ENCODE results near the gene FAM236D.
"Not testable (repeated sequence)": the region's sequence is repeated elsewhere in the genome, so short reads cannot be mapped to it uniquely, and the experiment has no call there.

FAM236D gene
- long read RNA-seq, donor 1 = 0 reads
- long read RNA-seq, donor 2 = 0 reads
- long read RNA-seq, donor 3 = 0 reads
- long read RNA-seq, donor 4 = 0 reads
- long read RNA-seq, donor 5 = 0 reads
- long read RNA-seq, donor 6 = 0 reads
- long read RNA-seq, donor 7 = 0 reads
- long read RNA-seq, donor 8 = 0 reads

- not testable (repeated sequence) for DNase-seq
These were observed at the start of gene FAM236D for GRCh38 chrX:72808110-72808509. Gene FAM236D (minus strand): TSS chrX:72808210. CDS start chrX:72808110, 100 bp downstream.

DNA sequence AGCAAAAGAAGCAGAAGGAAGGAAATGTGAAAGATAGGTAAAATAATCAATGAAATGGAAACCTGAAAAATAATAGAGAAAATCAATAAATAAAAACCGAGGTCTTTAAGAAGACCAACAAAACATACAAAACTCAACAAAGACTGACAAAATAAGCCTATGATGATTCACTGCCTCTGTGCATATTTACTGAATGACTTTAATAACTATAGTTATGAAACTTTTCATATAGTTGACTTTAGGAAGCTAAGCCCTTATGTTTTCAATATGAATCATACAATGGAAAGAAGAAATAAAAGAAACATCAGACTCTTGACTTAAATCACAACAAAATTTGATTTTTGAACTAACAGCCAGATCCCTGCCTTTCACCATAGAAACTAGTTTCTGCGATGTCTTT lies 29.5 kb upstream of the FAM236D start:
- not testable (repeated sequence) for DNase-seq

DNA sequence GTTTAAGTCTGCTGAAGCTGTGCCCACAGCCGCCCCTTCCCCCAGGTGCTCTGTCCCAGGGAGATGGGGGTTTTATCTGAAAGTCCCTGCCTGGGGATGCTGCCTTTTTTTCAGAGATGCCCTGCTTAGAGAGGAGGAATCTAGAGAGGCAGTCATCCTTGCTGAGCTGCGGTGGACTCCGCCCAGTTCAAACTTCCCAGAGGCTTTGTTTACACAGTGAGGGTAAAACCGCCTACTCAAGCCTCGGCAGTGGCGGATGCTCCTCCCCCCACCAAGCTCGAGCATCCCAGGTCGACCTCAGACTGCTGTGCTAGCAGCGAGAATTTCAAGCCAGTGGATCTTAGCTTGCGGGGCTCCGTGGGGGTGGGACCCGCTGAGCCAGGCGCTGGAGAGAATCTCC lies 22.7 kb upstream of the FAM236D start:
- not testable (repeated sequence) for DNase-seq

- DNase-seq = not testable (repeated sequence)
These were observed 17.6 kb downstream of the FAM236D start for GRCh38 chrX:72790390-72790789.

DNA sequence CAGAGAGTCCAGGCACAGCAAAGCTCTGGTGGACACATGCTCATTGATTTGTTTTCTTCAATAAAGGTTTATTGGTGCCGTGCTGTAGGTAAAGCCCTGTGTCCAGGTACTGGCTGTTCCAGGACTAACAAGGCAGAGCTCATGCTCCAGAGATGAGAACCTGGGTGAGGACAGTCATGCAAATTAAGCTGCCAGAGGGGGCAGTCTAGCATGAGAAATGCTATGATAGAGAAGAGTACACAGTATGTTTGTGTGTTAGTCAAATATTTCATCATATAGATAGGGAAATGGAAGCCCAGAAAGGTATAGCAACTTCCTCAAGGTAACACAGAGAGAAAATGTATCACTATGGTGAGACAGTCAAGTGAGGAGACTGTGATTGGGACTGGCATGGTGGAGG lies 19.9 kb downstream of the FAM236D start:
- DNase-seq = not testable (repeated sequence)

- DNase-seq = not testable (repeated sequence)
These were observed 24.0 kb downstream of the FAM236D start for GRCh38 chrX:72783964-72784363.

GRCh38 chrX:72783365-72783936 lies 24.6 kb downstream of the FAM236D start:
- not testable (repeated sequence) for DNase-seq

- DNase-seq = not testable (repeated sequence)
These were observed 25.4 kb downstream of the FAM236D start, which contains the start of gene FAM236B for GRCh38 chrX:72782560-72782959. Gene FAM236B (minus strand): TSS chrX:72782660. CDS start chrX:72782560, 100 bp downstream.

- DNase-seq = not testable (repeated sequence)
These were observed 29.9 kb downstream of the FAM236D start for GRCh38 chrX:72778146-72778545.

GRCh38 chrX:72777467-72777790 lies 30.6 kb downstream of the FAM236D start:
- DNase-seq = not testable (repeated sequence)

DNA sequence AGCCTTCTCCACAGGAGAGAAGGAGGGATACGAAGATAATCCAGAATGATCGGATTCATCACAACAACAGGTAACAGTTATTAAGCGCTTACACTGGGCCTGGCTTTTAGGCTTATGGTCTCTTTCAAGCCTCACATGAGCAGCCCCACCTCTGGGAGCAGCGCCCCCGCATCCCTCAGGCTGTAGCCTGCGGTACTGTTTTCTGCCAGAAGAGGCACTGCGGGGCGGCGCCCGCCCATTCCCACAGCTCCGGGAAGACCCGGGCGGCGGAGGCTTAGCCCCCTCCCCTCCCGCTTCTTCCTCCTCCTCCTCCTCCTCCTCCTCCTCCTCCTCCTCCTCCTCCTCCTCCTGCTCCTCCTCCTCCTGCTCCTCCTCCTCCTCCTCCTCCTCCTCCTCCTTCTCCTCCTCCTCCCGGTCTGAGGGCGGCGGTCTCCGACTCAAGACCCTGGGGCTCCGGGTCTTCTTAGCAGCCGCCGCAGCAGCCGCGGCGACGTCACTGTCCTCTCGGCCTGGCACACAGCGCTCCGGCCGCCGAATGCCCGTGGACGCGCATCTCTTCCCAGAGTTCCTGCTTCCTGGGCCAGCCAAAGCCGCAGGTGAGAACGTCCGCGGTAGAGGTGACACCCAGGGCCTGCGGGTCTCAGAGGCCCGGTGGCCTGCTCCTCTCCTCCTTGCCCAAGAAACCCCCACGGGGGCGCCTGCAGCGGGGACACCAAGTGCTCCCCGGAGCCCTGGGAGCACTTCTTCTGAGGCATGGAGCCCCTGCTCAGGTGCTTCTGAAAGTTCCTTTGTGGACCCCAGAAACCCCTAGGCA lies 31.1 kb downstream of the FAM236D start, which contains the start of gene DMRTC1B:
Gene DMRTC1B, plus strand, starts transcription at position 238 of the 814 bp plus-strand sequence. CDS start 68,246 bp downstream, outside the sequence.
- DNase-seq = not testable (repeated sequence)

- DNase-seq = not testable (repeated sequence)
These were observed 47.6 kb downstream of the FAM236D start for GRCh38 chrX:72760454-72760853.
